ENCODE measurements around the gene HDAC4. TPM values are rescaled to one million over a fixed set of nuclear protein-coding genes. Genes with fewer than 3 reads are reported as not detected.
A peak's percentile ranks its signal among the peaks of the same experiment; 100 is the strongest.

HDAC4 gene
- total RNA-seq, 1 experiment from 2014 or later: 10.9 TPM

GRCh38 chr2:239125726-239126675, 274.8 kb downstream of the HDAC4 start:
- DNase-seq (ENCODE audit: low spot score): no peak

- DNase-seq (ENCODE audit: low spot score): no peak
Observed at GRCh38 chr2:239124152-239124899, 276.5 kb downstream of the HDAC4 start.

- no peak for DNase-seq (ENCODE audit: low spot score)
Observed at GRCh38 chr2:239122421-239123110, 278.3 kb downstream of the HDAC4 start.

GRCh38 chr2:239121600-239122012, 279.2 kb downstream of the HDAC4 start:
- DNase-seq (ENCODE audit: low spot score): no peak

GRCh38 chr2:239120664-239121063, 280.2 kb downstream of the HDAC4 start:
- DNase-seq (ENCODE audit: low spot score): no peak

GRCh38 chr2:239119346-239120126, 281.3 kb downstream of the HDAC4 start:
- no peak for DNase-seq (ENCODE audit: low spot score)

- DNase-seq (ENCODE audit: low spot score): no peak
Observed at GRCh38 chr2:239118675-239119211, 282.1 kb downstream of the HDAC4 start.

GRCh38 chr2:239118264-239118663, 282.6 kb downstream of the HDAC4 start:
- DNase-seq (ENCODE audit: low spot score): no peak

- DNase-seq (ENCODE audit: low spot score): no peak
Observed at GRCh38 chr2:239117831-239118230, 283.0 kb downstream of the HDAC4 start.

GRCh38 chr2:239116456-239117246, 284.2 kb downstream of the HDAC4 start:
- DNase-seq (ENCODE audit: low spot score): peak; percentile 74

- DNase-seq (ENCODE audit: low spot score): no peak
Observed at GRCh38 chr2:239115616-239116015, 285.2 kb downstream of the HDAC4 start.

GRCh38 chr2:239114616-239115265, 286.1 kb downstream of the HDAC4 start:
- DNase-seq (ENCODE audit: low spot score): no peak

GRCh38 chr2:239114119-239114581, 286.7 kb downstream of the HDAC4 start:
- peak; percentile 49 for DNase-seq (ENCODE audit: low spot score)

GRCh38 chr2:239113615-239114014, 287.2 kb downstream of the HDAC4 start:
- DNase-seq (ENCODE audit: low spot score): no peak

GRCh38 chr2:239113171-239113570, 287.6 kb downstream of the HDAC4 start:
- no peak for DNase-seq (ENCODE audit: low spot score)

GRCh38 chr2:239112127-239112774, 288.6 kb downstream of the HDAC4 start:
- DNase-seq (ENCODE audit: low spot score): no peak

GRCh38 chr2:239111401-239112100, 289.3 kb downstream of the HDAC4 start:
- no peak for DNase-seq (ENCODE audit: low spot score)

GRCh38 chr2:239110595-239111048, 290.2 kb downstream of the HDAC4 start:
- no peak for DNase-seq (ENCODE audit: low spot score)

All from A172 (cell line).